HG03175 (cell line): Measurements from ENCODE around the gene ST7L.

Source experiments
- ATAC-seq: cut with Tn5 transposase; IDR thresholded peaks from one replicate; pipeline ENCODE4 v1.9.1; 2021; ENCODE audit warnings: mild to moderate bottlenecking, moderate library complexity; ENCODE audit not compliant: unreplicated experiment

Gene ST7L

GRCh38 chr1:112517231-112517630, 101.7 kb downstream of the ST7L start:
- ATAC-seq = no peak

GRCh38 chr1:112516141-112516540, 102.8 kb downstream of the ST7L start:
- no peak for ATAC-seq

- ATAC-seq = no peak
Measured at GRCh38 chr1:112515311-112516009, 103.5 kb downstream of the ST7L start.

- no peak for ATAC-seq
Measured at GRCh38 chr1:112514901-112515300, 104.0 kb downstream of the ST7L start.

- ATAC-seq = no peak
Measured at GRCh38 chr1:112513112-112513870, 105.7 kb downstream of the ST7L start.

- ATAC-seq = no peak
Measured at GRCh38 chr1:112511897-112512296, 107.0 kb downstream of the ST7L start.

GRCh38 chr1:112510340-112510739, 108.6 kb downstream of the ST7L start:
- ATAC-seq = no peak

- ATAC-seq = no peak
Measured at GRCh38 chr1:112509660-112510178, 109.2 kb downstream of the ST7L start.

GRCh38 chr1:112509005-112509659, 109.8 kb downstream of the ST7L start:
- ATAC-seq = no peak

GRCh38 chr1:112508278-112509004, 110.5 kb downstream of the ST7L start, which contains the start of gene WNT2B:
Gene WNT2B, plus strand, starts transcription at chr1:112508965. Its CDS starts 298 bp downstream, at chr1:112509263.
- no peak for ATAC-seq

GRCh38 chr1:112507921-112508277, 111.0 kb downstream of the ST7L start:
- ATAC-seq = no peak

GRCh38 chr1:112507336-112507735, 111.6 kb downstream of the ST7L start:
- ATAC-seq = no peak

GRCh38 chr1:112506731-112507130, 112.2 kb downstream of the ST7L start:
- no peak for ATAC-seq

GRCh38 chr1:112506306-112506705, 112.6 kb downstream of the ST7L start:
- ATAC-seq = no peak

GRCh38 chr1:112505878-112506277, 113.1 kb downstream of the ST7L start:
- ATAC-seq = no peak

GRCh38 chr1:112505400-112505785, 113.5 kb downstream of the ST7L start:
- no peak for ATAC-seq

GRCh38 chr1:112504661-112505399, 114.1 kb downstream of the ST7L start:
- no peak for ATAC-seq

- no peak for ATAC-seq
Measured at GRCh38 chr1:112504001-112504660, 114.8 kb downstream of the ST7L start.

GRCh38 chr1:112502826-112503225, 116.1 kb downstream of the ST7L start:
- no peak for ATAC-seq
